Measurements from ENCODE around the gene KIF6.

GRCh38 chr6:39553029-39553428 is 172.2 kb downstream of the KIF6 start:
- TF ChIP-seq CTCF (IDR thresholded peaks at IDR 0.05) (no peak), POLR2A (IDR thresholded peaks at IDR 0.05) (no peak)
